ENCODE data around the gene ARHGAP35.
"Not testable (repeated sequence)": the region's sequence is repeated elsewhere in the genome, so short reads cannot be mapped to it uniquely, and the experiment has no call there.

The ARHGAP35 gene

GRCh38 chr19:46844067-46844489 is 16.7 kb upstream of the ARHGAP35 start:
- DNase-seq, result no peak

- DNase-seq, result no peak
These were observed 14.8 kb upstream of the ARHGAP35 start for GRCh38 chr19:46845959-46846459.

DNA sequence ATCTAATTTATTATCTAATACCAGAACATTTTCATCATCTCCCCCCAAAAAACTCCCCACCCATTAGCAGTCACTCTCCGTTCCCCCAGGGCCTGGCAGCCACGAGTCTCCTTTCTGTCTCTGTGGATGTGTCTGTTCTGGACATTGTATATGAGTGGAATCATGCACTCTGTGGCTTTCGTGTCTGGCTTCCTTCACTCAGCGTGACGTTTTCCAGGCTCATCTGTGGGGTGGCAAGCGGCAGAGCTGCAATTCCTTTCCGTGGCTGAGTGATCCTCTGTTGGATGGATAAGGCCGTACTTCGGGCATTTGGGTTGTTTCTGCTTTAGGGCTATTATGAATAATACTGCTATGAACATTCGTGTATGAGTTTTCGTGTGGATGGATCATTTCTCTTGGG is 13.3 kb upstream of the ARHGAP35 start:
- DNase-seq, result no peak

DNA sequence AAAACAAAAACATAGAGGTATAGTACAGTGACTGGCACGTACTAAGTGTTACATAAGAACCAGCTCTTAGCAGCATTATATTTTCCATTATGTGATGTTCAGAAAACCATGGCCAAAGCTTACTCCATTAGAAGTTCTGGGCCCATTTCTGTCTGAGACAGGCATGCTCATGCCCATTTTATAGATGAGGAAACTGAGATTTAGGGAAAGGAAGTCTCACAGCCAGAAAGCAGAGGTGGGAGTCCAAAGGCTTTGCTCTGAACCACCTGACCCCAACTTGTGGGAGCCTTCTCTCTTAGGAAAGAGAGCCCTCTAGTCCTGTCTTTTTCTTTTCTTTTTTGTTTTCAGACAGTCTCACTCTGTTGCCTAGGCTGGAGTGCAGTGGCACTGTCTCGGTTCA is 12.4 kb upstream of the ARHGAP35 start:
- DNase-seq, result no peak

DNA sequence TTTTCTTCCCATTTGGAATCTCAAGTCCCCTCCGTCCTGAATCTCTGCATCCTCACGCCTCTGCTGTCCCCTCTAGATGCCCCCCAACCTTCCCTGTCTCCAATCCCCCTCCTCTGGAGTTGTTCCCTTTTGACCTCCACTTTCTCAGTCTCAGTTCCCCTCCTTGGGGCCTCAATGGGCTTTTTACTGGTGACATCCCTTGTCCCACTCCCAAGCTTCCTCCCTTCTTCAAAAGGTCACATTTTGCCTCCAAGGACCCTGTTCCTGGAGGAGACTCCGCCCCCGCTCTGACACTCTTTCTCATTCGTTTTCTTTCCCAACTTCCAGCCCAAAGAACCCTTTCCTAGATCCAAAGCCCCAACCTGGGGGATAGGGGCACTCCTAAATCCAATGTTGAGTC is 11.2 kb upstream of the ARHGAP35 start:
- DNase-seq, result no peak

- peak; percentile 88 for DNase-seq
These were observed 10.3 kb upstream of the ARHGAP35 start, which contains the start of gene AP2S1 for GRCh38 chr19:46850228-46851203. Gene AP2S1, minus strand, starts transcription at chr19:46850846. Its CDS starts 80 bp downstream, at chr19:46850766.

DNA sequence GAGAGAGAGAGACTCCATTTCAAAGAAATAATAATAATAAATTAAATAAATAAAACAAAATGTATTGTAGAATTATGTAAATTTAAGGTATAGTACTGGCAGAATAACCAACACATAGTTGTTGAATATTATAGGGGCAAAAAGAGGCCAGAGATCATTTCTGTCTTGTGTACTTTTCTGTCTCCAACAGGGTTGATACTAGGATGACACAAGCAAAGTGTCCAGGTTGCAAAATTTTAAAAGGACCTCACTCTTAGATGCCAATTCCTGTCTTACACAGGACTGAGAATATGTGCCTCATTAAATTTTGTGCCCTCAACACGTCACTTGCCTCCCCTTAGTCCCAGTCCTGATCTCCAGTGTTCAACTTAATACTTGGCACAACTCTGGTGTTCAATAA is 8.0 kb upstream of the ARHGAP35 start:
- DNase-seq, result no peak

GRCh38 chr19:46854698-46855097 is 6.1 kb upstream of the ARHGAP35 start:
- DNase-seq, result not testable (repeated sequence)

GRCh38 chr19:46856062-46857022 is 4.5 kb upstream of the ARHGAP35 start:
- DNase-seq, result peak; percentile 86

- no peak for DNase-seq
These were observed 1.1 kb upstream of the ARHGAP35 start for GRCh38 chr19:46859637-46860124.

DNA sequence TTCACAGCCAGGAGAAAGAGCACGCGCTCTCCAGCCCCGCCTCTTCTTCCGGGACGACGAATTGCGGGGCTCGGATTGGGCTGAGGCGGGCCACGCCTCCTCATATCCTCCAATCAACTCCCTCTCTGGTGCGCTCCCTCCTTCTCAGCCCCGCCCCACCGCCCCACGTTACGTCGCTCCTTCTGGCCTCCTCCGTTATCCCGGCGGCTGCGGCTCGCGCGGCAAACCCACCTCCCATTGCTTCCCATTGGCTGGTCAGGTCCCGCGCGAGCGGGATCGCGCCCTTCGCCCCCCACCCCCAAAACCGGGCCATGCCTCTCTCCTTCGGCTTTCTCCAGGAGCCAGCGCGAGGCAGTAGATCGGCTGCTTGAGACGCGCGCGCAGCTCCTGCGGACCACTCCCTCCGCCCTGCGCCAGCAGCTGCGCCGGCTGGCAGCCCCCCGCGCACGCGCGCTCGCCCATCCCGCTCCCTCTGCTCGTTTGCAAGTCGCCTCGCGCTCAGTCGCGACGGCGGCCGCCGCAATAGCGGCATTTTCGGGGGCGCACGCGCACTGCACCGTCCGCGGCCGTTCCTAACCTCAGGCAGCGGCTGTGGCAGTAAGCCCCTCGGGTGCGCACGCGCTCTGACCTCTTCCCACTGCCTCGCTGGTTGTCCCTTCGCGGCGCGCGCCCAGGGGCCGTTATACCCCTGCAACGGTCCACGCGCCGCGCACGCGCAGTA is 512 bp upstream of the ARHGAP35 start:
- DNase-seq, result peak; percentile 86

- no peak for DNase-seq
These were observed 1.1 kb downstream of the ARHGAP35 start for GRCh38 chr19:46861691-46862502.

DNA sequence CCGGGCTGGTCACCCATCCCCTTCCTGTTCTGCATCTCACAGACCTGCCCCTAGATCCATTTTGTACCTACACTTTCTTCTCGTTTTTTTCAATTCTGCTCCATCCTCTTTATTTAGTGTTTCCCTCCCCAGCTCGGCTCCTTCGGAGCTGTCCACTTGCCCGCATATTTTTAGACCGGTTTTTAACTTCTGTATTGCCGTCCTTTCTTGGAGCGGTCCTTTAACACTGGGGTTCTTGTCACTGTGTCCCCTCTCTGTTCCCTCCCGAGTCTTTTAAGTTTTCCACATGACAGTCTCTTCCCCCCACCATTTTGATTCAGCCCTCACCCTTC is 1.7 kb downstream of the ARHGAP35 start:
- DNase-seq, result no peak

GRCh38 chr19:46862974-46863632 is 2.3 kb downstream of the ARHGAP35 start:
- no peak for DNase-seq

GRCh38 chr19:46863818-46864629 is 3.2 kb downstream of the ARHGAP35 start:
- no peak for DNase-seq

GRCh38 chr19:46866407-46867136 is 5.8 kb downstream of the ARHGAP35 start:
- DNase-seq, result no peak

DNA sequence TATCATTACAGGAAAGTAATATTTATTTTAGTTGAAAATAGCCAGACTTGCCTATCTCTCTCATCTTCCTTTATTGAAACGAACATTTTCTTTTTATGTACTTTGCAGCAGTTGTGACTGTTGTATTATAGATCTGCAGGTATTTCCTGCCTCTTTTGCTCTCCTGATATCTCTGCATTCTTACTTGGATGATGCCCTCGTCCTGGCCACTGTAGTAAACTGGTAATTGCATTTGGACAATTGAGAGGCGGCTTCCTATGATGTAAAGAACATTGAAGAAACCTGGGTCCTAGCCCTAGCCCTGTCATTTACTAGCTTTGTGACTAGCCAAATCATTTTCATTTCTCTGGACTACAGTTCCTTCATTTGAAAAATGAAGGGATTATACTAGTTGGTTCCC is 6.4 kb downstream of the ARHGAP35 start:
- no peak for DNase-seq

GRCh38 chr19:46868025-46868802 is 7.4 kb downstream of the ARHGAP35 start:
- DNase-seq, result no peak
